ENCODE data around the gene GYPA.

GRCh38 chr4:144171697-144172096 is 31.2 kb upstream of the GYPA start:
- no peak for TF ChIP-seq REST (IDR thresholded peaks at IDR 0.05)
- no peak for TF ChIP-seq E2F6 (IDR thresholded peaks at IDR 0.05; ENCODE audit: borderline replicate concordance, low read depth)
- no peak for TF ChIP-seq MAFK (IDR thresholded peaks at IDR 0.05; ENCODE audit: partially characterized antibody)
- no peak for TF ChIP-seq SREBF2 (IDR thresholded peaks at IDR 0.05)
- TF ChIP-seq CTCF (IDR thresholded peaks at IDR 0.05) = no peak
- no peak for TF ChIP-seq RCOR1 (IDR thresholded peaks at IDR 0.05; ENCODE audit: low read depth, low read length)
- no peak for TF ChIP-seq ZFP36 (IDR thresholded peaks at IDR 0.05; ENCODE audit: borderline replicate concordance, partially characterized antibody)
- TF ChIP-seq RARB (CRISPR knock-in tag; IDR thresholded peaks at IDR 0.05) = no peak
- no peak for TF ChIP-seq PHF8 (IDR thresholded peaks at IDR 0.05; ENCODE audit: borderline replicate concordance, low read depth)
- TF ChIP-seq TFCP2L1 (CRISPR knock-in tag; IDR thresholded peaks at IDR 0.05) = no peak
- no peak for TF ChIP-seq PBX3 (IDR thresholded peaks at IDR 0.05)
- TF ChIP-seq CEBPB (IDR thresholded peaks at IDR 0.05) = no peak
- no peak for TF ChIP-seq POLR2A (IDR thresholded peaks at IDR 0.05; ENCODE audit: low read length)
- no peak for TF ChIP-seq MYC (IDR thresholded peaks at IDR 0.05; ENCODE audit: borderline replicate concordance, low read length)

Measured in A549 (cell line).